ENCODE results near the gene RER1. TPM values are rescaled to one million over a fixed set of nuclear protein-coding genes. Genes with fewer than 3 reads are reported as not detected.

Gene RER1
- polyA plus RNA-seq, 12 donors = 69.7 to 174 (median 84.7) TPM; not detected in 1

DNA sequence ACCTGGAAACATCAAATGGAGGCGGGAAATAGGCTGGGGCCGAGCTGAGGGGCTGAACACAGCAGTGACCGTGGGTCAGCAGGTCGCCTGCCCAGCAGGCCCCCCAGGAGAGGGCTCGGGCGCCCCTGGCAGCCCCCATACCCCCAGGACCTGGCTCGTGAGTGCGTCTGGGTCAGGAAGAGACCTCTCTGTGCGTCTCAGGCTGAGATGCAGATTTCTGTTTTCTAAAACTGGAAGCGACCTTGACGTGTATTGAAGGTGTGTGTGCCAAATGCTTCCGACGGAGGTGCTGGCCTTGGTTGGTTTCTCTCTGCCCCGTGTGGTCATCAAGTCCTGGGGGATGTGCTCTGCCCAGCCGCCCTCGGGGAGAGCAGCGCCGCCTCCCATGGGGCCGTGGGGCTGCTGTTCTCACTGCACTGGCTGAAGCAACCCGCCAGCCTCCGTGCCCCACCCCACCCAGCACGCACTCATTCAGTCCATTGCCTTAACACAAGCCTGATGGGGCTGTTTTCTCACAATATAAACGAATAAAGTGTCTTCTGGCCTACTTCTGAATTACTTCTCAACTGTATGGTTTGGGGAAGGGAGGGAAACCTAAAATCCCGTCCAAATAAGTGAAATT lies 13.4 kb downstream of the RER1 start:
- DNase-seq = no peak

- no peak for DNase-seq
These were observed 14.1 kb downstream of the RER1 start for GRCh38 chr1:2405588-2406295.

GRCh38 chr1:2406451-2407041 lies 14.9 kb downstream of the RER1 start:
- DNase-seq = no peak

DNA sequence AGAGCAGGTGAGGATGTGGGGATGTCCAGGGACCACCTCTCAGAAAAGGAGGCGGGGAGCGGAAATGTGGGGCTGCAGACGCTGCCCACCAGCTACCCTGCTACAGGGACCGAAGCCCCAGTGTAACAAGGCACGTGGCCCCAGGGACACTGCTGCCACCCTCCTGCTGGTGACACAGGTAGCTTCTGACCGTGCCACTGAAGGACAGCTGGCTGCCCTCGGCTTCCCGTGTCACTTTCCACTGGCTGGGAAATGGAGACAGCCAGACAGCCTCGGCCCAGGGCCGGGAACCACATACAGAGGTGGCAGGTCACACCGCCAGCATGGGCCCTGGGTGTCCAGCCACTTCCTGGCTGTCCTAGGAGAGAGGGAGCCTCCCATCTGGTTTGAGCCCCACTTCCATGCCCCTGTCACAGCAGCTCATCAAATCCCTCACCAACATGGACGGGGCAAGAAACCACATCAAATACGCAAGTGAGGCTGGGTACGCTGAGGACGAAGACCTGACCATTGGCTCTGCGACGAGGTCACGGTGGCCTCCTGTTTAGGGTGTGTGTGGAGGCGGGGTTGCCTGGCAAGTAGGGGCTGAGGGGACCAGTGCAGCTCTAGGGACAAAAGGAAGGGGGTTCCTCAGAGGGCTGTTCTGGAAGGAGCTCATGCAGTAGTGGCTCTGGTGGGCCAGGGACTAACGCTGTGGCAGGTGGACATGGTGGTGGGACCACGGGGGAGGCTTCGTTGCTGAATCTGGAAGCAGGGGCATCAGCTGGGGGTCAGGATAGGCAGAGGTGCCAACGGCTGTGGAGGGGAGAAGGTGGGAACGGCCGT lies 15.7 kb downstream of the RER1 start:
- no peak for DNase-seq

GRCh38 chr1:2407991-2408275 lies 16.3 kb downstream of the RER1 start:
- no peak for DNase-seq

- no peak for DNase-seq
These were observed 16.8 kb downstream of the RER1 start for GRCh38 chr1:2408456-2408855.

DNA sequence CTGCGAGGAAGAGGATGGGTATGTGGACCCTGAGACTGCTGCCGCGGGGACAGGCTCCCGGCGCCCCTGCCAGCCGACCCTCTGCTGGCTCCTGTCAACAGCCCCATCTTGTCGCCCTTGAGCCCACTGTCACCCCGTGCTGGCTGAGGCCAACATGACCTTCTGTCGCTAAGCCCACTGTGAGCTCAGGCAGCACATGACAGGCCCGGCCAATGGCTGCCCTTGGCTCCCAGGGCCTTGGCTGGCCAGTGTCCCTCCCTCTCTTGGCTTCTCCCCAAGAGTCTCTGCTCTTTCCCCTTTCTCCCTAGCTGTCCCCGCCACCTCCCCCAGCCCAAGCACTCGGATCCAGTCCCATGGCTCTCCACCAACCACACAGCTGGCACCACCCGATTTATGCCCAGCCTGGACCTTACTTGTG lies 17.2 kb downstream of the RER1 start:
- no peak for DNase-seq

- DNase-seq = no peak
These were observed 18.1 kb downstream of the RER1 start for GRCh38 chr1:2409745-2410144.

- DNase-seq = no peak
These were observed 20.3 kb downstream of the RER1 start for GRCh38 chr1:2411801-2412394.

- peak; percentile 96 for DNase-seq
These were observed 20.7 kb downstream of the RER1 start, which contains the start of gene PEX10 for GRCh38 chr1:2412395-2412772. Gene PEX10 (minus strand): TSS chr1:2412564. CDS start chr1:2412502, 62 bp downstream.

DNA sequence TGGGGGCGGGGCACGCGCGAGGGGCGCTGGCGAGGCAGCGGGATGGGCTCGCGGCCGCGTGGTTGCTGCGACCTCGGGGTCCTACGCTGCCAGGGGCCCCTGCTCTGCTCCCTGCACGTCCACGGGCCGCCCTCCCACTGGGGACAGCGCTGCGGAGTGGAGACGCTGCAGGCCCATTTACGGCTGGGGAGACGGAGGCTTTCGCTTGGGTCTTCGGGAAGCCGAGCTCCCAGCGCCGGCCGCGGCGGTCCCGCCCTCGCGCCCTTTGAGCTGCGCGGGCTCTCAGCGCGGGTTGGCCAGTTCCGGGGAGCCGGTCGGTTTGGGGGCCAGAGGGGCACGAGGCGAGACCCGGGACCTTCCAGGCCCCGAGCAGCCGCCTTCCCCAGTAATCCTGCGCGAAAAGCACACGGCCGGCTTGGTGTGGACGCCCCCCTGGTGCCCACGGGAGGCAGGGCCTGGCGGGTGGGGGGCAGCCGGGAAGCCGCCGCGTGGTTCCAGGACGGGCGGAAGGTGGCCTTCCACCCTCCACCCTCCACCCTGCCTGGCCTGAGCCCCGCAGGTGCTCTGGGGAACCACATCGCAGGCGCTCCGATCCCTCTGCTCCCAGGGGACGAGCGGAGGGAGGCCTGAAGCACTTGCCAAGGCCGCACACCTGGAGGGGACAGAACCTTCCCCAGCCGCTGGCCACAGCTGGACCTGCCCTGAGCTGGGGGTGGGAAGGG lies 21.3 kb downstream of the RER1 start:
- DNase-seq = no peak

- DNase-seq = no peak
These were observed 22.1 kb downstream of the RER1 start for GRCh38 chr1:2413495-2414296.

- peak; percentile 54 for DNase-seq
These were observed 22.8 kb downstream of the RER1 start for GRCh38 chr1:2414297-2414958.

DNA sequence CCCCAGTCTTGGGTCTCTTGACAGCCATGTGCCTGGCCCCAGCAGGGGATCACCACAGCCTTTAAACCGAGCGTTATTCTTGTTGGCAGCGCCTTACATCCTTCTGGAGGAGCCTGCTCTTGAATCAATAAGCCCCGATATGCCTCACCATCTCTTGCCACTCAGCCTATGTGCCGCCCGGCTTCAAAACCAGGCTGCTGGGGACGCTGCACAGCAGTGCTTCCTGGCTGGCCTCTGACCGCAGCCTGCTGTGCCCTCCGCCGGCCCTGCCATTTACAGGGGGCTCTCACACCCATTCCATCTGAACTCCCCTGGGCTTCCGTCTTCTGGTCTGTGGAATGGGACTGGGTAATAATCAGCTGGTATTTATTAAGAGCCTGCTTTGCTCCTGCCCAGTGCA lies 23.7 kb downstream of the RER1 start:
- no peak for DNase-seq

DNA sequence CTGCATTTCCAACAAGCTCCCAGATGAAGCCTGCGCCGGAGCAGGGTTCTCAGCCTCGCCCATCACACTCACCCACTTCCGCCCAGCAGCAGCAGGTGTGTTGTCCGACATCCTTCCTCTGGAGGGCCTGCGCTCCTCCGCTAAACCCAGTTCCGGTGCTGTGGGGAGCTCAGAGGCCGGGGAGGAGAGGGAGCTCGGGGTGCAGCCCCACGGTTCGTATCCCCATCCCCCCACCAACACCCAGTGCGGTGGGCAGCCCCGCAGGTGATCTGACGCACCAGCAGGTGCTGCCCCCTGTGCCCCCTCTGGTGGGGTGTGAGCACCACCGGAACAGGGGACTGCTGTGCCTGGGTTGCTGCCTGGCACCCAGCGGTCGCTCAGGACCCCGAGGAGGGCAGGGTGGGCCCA lies 24.2 kb downstream of the RER1 start:
- DNase-seq = no peak

DNA sequence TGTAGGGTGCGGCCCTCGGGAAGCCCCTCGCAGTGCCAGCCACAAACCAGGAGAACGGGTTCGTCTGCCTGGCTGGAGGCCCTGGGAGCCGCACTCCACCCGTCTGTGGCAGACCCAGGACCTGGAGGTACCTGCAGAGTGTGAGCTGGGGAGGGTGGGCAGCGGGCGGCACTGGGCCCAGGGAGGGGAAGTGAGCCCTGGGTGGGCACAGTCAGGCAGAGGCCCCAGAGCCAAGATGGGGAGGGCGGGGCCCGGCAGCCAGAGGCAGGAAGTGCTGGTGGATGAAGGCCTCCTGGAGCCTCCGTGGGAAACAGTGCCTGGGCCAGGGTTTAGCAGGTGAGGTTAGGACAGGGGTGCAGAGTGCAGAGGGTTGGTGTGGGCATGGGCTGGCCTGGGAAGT lies 24.8 kb downstream of the RER1 start:
- DNase-seq = no peak

GRCh38 chr1:2417083-2417832 lies 25.6 kb downstream of the RER1 start:
- no peak for DNase-seq

- DNase-seq = no peak
These were observed 26.2 kb downstream of the RER1 start for GRCh38 chr1:2417833-2418225.

DNA sequence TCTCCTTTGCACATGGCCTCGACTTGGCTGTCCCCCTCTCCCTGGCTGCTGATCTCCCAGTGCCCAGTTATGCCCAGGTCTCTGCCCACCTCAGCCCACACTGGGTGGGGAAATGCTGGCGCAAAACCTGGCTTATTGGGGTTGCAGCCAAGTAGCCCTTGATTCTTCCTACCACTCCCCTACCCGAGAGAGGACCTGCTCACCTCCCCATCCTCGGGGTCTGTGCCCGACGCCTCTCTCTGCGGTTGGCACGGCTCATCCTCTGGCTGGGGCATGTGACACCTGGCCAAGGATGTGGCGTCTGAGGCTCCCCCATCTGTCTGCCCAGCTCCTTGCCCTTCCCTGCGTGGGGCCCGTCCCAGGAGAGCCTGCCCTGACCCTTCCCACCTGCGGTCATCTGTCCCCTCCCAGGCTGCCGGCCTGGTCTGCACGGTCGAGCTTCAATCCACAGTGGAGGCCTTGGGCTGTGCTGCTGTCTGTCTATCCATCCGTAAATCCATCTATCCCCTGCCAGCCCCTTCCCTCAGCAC lies 27.2 kb downstream of the RER1 start:
- DNase-seq = no peak

All from muscle of arm (tissue), 12 donors.